ENCODE results near the gene C1orf116. TPM values are rescaled to one million over a fixed set of nuclear protein-coding genes. Genes with fewer than 3 reads are reported as not detected.
"Not testable (repeated sequence)": the region's sequence is repeated elsewhere in the genome, so short reads cannot be mapped to it uniquely, and the experiment has no call there.

Gene C1orf116
- polyA plus RNA-seq, 4 donors: 18.4 to 25.0 (median 21.7) TPM

GRCh38 chr1:207060596-207060995, 28.0 kb upstream of the C1orf116 start:
- DNase-seq (ENCODE audit: low read depth in 4 of 4, low spot score in 2 of 4): no peak

DNA sequence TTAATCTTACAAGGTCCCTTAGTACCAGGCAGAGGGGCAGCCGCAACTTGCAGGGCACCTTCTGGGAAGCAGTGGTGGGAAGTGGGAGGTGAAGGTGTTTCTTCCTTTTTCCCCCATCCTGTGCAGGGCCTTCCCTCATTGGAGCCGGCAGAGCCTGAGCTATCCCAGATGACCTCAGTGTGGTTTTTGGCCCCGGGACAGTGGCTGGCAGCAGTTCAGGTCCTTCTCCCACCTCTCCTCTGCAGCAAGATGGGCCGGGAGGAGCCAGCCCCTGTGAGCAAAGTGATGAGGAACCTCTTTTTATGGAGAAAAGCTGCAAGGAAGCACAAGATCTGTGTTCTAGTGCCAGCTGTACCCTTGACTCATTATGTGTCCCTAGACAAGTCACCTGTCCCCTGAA, 27.3 kb upstream of the C1orf116 start:
- no peak for DNase-seq (ENCODE audit: low read depth in 4 of 4, low spot score in 2 of 4)

- peak in 1 of 4 donors; percentile 24 for DNase-seq (ENCODE audit: low read depth in 4 of 4, low spot score in 2 of 4)
These were observed 26.6 kb upstream of the C1orf116 start for GRCh38 chr1:207058878-207059867.

GRCh38 chr1:207058252-207058651, 25.7 kb upstream of the C1orf116 start:
- no peak for DNase-seq (ENCODE audit: low read depth in 4 of 4, low spot score in 2 of 4)

DNA sequence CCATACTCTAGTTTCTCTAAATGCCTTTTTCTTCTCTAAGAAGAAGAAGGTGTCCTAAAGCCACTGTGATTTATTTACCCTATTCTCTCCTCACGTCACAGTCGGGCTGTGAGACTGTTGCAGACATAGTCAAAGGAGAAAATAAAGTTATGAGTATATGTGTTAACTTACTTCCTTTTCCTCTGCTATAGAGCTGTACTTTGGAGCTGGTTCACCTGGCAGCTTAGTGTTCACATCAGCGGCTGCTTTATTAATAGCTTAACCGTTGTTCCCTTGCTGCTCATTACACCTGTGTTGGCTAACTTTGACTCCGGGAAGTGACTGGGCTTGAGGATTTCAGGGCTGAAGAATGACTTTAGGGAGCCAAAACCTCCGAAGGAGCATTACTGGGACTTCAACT, 24.1 kb upstream of the C1orf116 start:
- DNase-seq (ENCODE audit: low read depth in 4 of 4, low spot score in 2 of 4): no peak

GRCh38 chr1:207055386-207056001, 22.9 kb upstream of the C1orf116 start:
- no peak for DNase-seq (ENCODE audit: low read depth in 4 of 4, low spot score in 2 of 4)

- no peak for DNase-seq (ENCODE audit: low read depth in 4 of 4, low spot score in 2 of 4)
These were observed 21.9 kb upstream of the C1orf116 start for GRCh38 chr1:207054491-207054890.

GRCh38 chr1:207052911-207053769, 20.6 kb upstream of the C1orf116 start, which contains the start of gene PFKFB2:
PFKFB2 (plus strand) TSS chr1:207053275; CDS start chr1:207054718, 1,443 bp downstream.
- DNase-seq (ENCODE audit: low read depth in 4 of 4, low spot score in 2 of 4): peak; percentile 88 to 96 (median 92)

DNA sequence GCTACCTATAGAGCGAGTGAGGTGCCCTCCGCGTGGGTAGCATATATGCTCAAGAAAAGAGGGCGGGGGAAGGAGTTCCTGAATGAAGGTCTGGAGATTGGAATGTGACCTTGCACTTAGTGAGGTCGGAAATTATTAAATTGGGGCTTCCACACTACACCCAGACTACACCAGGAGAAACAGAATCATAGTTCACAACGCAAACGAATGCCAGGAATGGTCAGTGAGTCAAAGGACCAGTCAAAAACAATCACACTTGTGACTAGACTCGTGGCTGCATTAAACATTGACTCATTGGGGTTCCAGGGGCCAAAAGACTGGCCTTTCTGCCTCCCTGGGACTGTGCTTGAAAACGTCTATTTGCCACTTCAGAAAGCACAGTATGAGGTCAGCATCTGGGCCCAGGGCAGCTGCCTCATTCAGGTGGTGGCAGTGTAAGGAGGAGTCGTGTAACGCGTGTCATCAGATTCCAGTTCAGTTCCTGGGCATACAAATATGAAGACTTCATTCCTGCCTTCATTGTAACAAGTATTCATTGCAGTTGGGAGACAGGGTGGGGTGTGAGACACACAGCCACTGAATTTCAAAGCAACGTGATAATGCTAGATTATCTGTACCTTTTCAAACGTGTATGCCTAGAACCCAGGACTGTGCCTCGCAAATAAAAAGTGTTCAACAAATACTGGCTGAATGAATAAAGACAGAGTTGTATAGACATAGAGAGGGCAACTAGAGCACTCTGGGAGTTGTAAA, 18.8 kb upstream of the C1orf116 start, which contains the start of gene YOD1:
Gene YOD1 (minus strand): TSS at position 18 of the 753 bp plus-strand sequence. CDS start 178 bp downstream, outside the sequence.
- no peak for DNase-seq (ENCODE audit: low read depth in 4 of 4, low spot score in 2 of 4)

DNA sequence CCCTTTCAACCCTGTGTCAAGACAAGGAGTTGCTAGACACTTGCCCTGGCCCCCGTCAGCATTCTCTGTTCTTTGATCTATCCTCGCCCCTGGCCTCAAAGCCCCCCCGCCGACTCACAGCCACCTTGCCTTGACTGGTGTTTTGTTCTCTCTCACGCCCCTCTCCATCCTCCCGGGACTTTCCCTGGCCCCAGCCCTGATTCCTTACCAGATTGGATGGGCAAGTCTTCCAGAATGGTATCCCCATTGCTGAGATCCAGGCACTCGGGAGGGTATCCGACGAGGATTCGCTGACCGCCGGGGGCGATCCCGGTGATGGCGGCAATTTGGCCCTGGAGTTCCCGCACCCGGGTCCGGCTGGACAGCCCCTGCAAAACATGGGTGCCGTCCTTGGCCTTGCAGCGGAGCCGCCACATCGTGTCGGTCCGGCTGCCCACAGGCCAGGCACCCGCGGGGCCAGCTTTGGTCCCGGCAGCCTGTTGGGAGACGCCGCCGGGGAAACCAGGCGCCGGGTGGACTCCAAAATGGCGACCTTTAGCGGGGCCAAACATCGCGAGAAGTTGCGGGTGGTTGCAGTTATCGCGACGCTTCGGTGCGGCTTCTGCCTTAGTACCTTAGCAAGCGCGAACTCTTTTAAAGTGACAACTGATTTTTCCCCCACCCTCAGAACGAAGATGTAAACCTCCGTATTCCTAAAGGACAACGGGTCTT, 18.1 kb upstream of the C1orf116 start:
- DNase-seq (ENCODE audit: low read depth in 4 of 4, low spot score in 2 of 4): peak; percentile 82 to 93 (median 90)

GRCh38 chr1:207049974-207050391, 17.4 kb upstream of the C1orf116 start:
- DNase-seq (ENCODE audit: low read depth in 4 of 4, low spot score in 2 of 4): no peak

DNA sequence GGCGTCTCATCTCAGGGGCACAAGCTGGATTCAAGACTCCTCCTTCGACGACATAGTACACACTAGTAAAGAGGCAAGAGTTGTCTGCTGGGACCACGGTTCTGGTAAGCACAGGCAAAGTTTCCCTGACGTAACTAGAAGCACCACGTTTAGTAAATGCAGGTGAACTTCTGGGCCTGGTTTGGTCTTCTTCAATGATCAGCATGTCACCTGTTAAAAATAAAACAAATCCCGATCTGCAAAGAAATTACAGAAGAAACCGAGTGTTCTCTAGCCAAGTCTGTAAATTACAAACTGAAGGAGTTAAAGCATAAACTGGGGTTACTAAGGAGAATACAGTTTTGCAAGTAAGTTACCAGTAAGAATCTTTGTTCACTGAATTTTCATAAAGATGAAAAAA, 17.0 kb upstream of the C1orf116 start:
- no peak for DNase-seq (ENCODE audit: low read depth in 4 of 4, low spot score in 2 of 4)

DNA sequence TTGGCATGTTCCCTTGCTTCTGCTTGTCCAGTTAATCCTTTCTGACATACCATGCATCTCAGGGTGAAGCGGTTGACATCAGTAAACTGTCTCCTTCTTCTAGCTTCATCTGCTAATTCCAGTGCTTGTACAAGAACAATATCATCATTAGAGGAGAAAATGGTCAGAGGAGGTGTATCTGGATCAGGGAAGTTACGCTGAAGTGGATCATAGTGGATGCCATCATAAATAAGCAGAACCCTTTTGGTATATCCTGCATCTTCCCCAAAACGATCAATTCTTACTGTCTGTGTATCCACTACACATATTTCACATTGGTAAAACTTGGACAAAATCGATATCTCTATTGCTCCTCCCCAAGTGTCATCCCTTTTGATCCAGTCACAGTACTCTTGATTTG, 16.5 kb upstream of the C1orf116 start:
- DNase-seq (ENCODE audit: low read depth in 4 of 4, low spot score in 2 of 4): no peak

DNA sequence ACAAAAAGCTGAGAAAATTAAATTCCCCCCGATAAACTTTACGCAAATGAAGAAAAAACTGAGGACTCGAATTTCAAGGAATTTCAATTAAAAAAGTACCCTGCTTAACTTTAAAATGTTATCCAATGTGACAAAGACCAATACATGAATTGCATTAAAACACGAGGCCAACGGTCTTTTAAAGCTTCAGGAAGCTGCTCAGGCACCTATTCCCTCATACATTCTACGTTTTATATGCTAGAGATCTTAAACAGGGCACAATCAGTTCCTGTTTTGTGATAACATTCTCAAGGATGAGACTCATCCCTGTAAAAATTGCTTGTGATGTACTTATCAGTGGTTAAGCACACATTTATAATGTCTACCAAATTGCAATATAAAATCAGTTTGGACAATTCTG, 15.5 kb upstream of the C1orf116 start:
- DNase-seq (ENCODE audit: low read depth in 4 of 4, low spot score in 2 of 4): no peak

DNA sequence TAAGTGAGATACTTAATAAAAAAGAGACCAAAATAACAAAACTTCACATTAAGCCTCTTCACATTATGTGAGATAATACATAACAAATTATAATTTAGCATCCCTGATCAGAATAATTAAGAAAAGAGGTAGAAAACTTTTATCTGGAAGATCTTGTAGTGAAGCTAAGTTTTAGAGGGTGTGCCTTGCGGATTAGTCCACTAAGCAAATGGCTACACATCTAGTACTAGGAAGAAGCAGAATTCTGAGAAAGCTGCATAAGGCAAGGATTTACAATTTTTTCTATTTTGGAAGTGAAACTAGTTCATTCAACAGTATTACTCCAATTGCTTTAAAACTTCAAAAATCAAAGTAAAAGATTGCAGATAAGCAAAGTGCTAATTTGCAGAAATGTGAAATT, 14.9 kb upstream of the C1orf116 start:
- no peak for DNase-seq (ENCODE audit: low read depth in 4 of 4, low spot score in 2 of 4)

DNA sequence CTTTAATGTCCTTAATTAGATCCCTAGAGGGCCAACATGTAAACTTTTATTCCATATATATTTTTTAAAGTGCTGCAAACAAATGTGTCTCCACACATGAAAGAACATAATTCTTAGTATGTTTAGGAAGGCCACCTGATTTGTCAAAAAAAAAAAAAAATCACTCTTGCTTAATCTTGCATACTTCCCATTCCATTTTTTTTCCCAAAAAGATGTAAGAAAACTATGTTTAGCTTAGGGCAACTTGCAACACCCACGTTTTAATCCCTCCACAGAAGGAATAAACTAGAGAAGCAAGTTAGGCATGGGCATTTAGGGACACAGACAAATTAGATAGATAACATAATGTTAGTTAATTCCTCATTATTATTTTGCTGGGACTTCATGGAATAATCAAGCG, 12.9 kb upstream of the C1orf116 start:
- DNase-seq (ENCODE audit: low read depth in 4 of 4, low spot score in 2 of 4): no peak

- DNase-seq (ENCODE audit: low read depth in 4 of 4, low spot score in 2 of 4): not testable (repeated sequence)
These were observed 8.8 kb upstream of the C1orf116 start for GRCh38 chr1:207041397-207041796.

DNA sequence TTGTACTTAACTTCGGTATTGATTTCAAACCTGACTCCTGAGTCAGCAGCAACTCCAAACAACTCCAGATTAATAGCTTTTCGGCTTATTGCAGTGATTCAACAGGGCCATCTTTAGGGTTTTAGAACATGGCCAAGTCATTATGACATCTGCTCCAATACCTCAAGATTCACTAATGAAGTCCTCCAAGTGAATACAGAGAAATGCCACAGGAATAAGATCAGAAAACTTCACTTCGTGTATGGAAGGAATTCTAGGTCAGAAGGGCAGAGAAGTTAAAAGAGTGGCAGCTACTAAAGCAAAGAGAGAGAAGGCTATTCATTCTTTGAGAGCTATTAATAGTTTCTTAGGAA, 7.6 kb upstream of the C1orf116 start:
- no peak for DNase-seq (ENCODE audit: low read depth in 4 of 4, low spot score in 2 of 4)
